ENCODE data around the gene NTNG1. TPM values are rescaled to one million over a fixed set of nuclear protein-coding genes. Genes with fewer than 3 reads are reported as not detected.

NTNG1 gene
- total and polyA plus RNA-seq, 8 donors, result 5.7 to 28.0 (median 22.3) TPM

GRCh38 chr1:107294686-107295085 lies 153.8 kb downstream of the NTNG1 start:
- no peaks in the 10 kb centered on the region for H3K36me3 ChIP-seq
- H3K9me3 ChIP-seq, result no peaks in the 10 kb centered on the region
- TF ChIP-seq CTCF (IDR thresholded peaks at IDR 0.05), result no peak
- H3K27ac ChIP-seq, result no peak overlapping the region
- H3K4me3 ChIP-seq, result no peak overlapping the region
- no peaks in the 10 kb centered on the region for H3K27me3 ChIP-seq
- DNase-seq (peak in 2 of 4 donors; percentile 77 to 81), ATAC-seq (no peak)
- intact Hi-C loops (cut with DNase I), result no loop called here
- no peaks in the 10 kb centered on the region for H3K4me1 ChIP-seq

GRCh38 chr1:107297681-107298080 lies 156.8 kb downstream of the NTNG1 start:
- Histone ChIP-seq H3K9me3 (no peaks in the 10 kb centered on the region), H3K27me3 (no peaks in the 10 kb centered on the region), H3K4me3 (no peak overlapping the region), H3K27ac (no peak overlapping the region), H3K36me3 (no peaks in the 10 kb centered on the region), H3K4me1 (no peaks in the 10 kb centered on the region)
- intact Hi-C loops (cut with DNase I), result no loop called here
- no peak for TF ChIP-seq CTCF (IDR thresholded peaks at IDR 0.05)
- DNase-seq (no peak), ATAC-seq (no peak)

- no peak for TF ChIP-seq CTCF (IDR thresholded peaks at IDR 0.05)
- H3K4me1 ChIP-seq, result no peaks in the 10 kb centered on the region
These were observed 157.7 kb downstream of the NTNG1 start for GRCh38 chr1:107298526-107298925.

GRCh38 chr1:107299521-107299920 lies 158.7 kb downstream of the NTNG1 start:
- DNase-seq, result no peak
- H3K4me3 ChIP-seq, result no peak overlapping the region
- no peaks in the 10 kb centered on the region for H3K27me3 ChIP-seq
- ATAC-seq, result no peak
- no peaks in the 10 kb centered on the region for H3K4me1 ChIP-seq
- H3K9me3 ChIP-seq, result no peaks in the 10 kb centered on the region
- no peak for TF ChIP-seq CTCF (IDR thresholded peaks at IDR 0.05)
- no peaks in the 10 kb centered on the region for H3K36me3 ChIP-seq
- intact Hi-C loops (cut with DNase I), result no loop called here
- no peak overlapping the region for H3K27ac ChIP-seq

More at GRCh38 chr1:107298526-107298925, 157.7 kb downstream of the NTNG1 start:
- Histone ChIP-seq H3K27ac (no peak overlapping the region), H3K4me3 (no peak overlapping the region), H3K9me3 (no peaks in the 10 kb centered on the region), H3K27me3 (no peaks in the 10 kb centered on the region), H3K36me3 (no peaks in the 10 kb centered on the region)
- DNase-seq (no peak), ATAC-seq (no peak)
- intact Hi-C loops (cut with DNase I), result no loop called here

- H3K4me1 ChIP-seq, result no peaks in the 10 kb centered on the region
- intact Hi-C loops (cut with DNase I), result no loop called here
- no peak overlapping the region for H3K27ac ChIP-seq
- H3K9me3 ChIP-seq, result no peaks in the 10 kb centered on the region
- H3K36me3 ChIP-seq, result no peaks in the 10 kb centered on the region
- TF ChIP-seq CTCF (IDR thresholded peaks at IDR 0.05), result no peak
- no peak overlapping the region for H3K4me3 ChIP-seq
- ATAC-seq (no peak), DNase-seq (no peak)
- no peaks in the 10 kb centered on the region for H3K27me3 ChIP-seq
These were observed 169.1 kb downstream of the NTNG1 start for GRCh38 chr1:107309962-107310361.
